Fibroblast of lung (primary cell): ENCODE measurements around the gene CSNK2B. TPM values are rescaled to one million over a fixed set of nuclear protein-coding genes. Genes with fewer than 3 reads are reported as not detected.

Experiments
- DNase-seq, 2 donors: peaks; one replicate each; pipeline versions ENCODE4 v3.0.0 to v3.0.0-alpha.2; 2010; ENCODE audit warnings: low read depth in 2 of 2
- H2AFZ ChIP-seq: 2 replicates; pipeline ENCODE4 v1.5.1; 2012; ENCODE audit warnings: low read length, control low read depth, inconsistent platforms
- H3K27ac ChIP-seq: 2 replicates; pipeline ENCODE4 v1.5.1; 2011; ENCODE audit warnings: low read length, control low read depth; ENCODE audit not compliant: insufficient read depth
- H3K27me3 ChIP-seq: 2 replicates; pipeline ENCODE4 v1.5.1; 2011; ENCODE audit warnings: mild to moderate bottlenecking, low read length; ENCODE audit not compliant: control insufficient read depth, insufficient read depth
- H3K36me3 ChIP-seq: 2 replicates; pipeline ENCODE4 v1.5.1; 2011; ENCODE audit warnings: low read length; ENCODE audit not compliant: control insufficient read depth, insufficient read depth
- H3K4me1 ChIP-seq: 2 replicates; pipeline ENCODE4 v1.5.1; 2011; ENCODE audit warnings: low read length; ENCODE audit not compliant: control insufficient read depth, insufficient read depth; ENCODE audit errors: extremely low read depth
- H3K4me2 ChIP-seq: 2 replicates; pipeline ENCODE4 v1.5.1; 2011; ENCODE audit warnings: low read length, control low read depth; ENCODE audit not compliant: insufficient read depth; ENCODE audit errors: extremely low read depth
- H3K4me3 ChIP-seq, 4 experiments: fragments of 200-600 bp in 1 of 4; sonication (generic) in 1 of 4; replicated peaks in 1 of 4; 2 replicates each; pipeline ENCODE4 v1.5.1; 2011 to 2016; ENCODE audit warnings: low read length in 4 of 4, low read depth in 3 of 4, mild to moderate bottlenecking in 3 of 4, control low read depth in 2 of 4, inconsistent platforms in 1 of 4, mixed read lengths in 1 of 4; ENCODE audit not compliant: insufficient read depth in 1 of 4; ENCODE audit errors: control extremely low read depth in 1 of 4
- H3K79me2 ChIP-seq: 2 replicates; pipeline ENCODE4 v1.5.1; 2012; ENCODE audit warnings: mild to moderate bottlenecking, low read length, inconsistent platforms; ENCODE audit not compliant: control insufficient read depth, insufficient read depth
- H3K9ac ChIP-seq: 2 replicates; pipeline ENCODE4 v1.5.1; 2011; ENCODE audit warnings: mild to moderate bottlenecking, low read length, control low read depth; ENCODE audit not compliant: insufficient read depth
- H3K9me3 ChIP-seq: 2 replicates; pipeline ENCODE4 v1.5.1; 2012; ENCODE audit warnings: low read depth, low read length; ENCODE audit not compliant: control insufficient read depth, insufficient read depth
- H4K20me1 ChIP-seq: 2 replicates; pipeline ENCODE4 v1.5.1; 2011; ENCODE audit warnings: low read length; ENCODE audit not compliant: control insufficient read depth, insufficient read depth; ENCODE audit errors: extremely low read depth
- EZH2 ChIP-seq: IDR thresholded peaks from 2 replicates; pipeline ENCODE4 v1.5.1; 2012; ENCODE audit warnings: low read length, control low read depth, mild to moderate bottlenecking; ENCODE audit errors: missing control alignments
- polyA plus RNA-seq, 2 donors: library from polyadenylated mRNA; depleted of rRNA in 1 of 2; stranded (reverse) in 1 of 2; unstranded in 1 of 2; fragments of >200 nt; gene quantifications; 2 replicates each; pipeline ENCODE4 v1.2.1, GENCODE V29; 2011 to 2012; ENCODE audit warnings: missing spikeins in 1 of 2
- total RNA-seq: library from RNA; depleted of rRNA; stranded (reverse); fragments of >200 nt; gene quantifications from 2 replicates; pipeline ENCODE4 v1.2.1, GENCODE V29; 2014
- TF ChIP-seq, protein P1 (sequence below), 2 donors: IDR thresholded peaks in 1 of 2; conservative IDR thresholded peaks in 1 of 2; 1 replicate in 1 of 2; 2 replicates in 1 of 2; pipeline ENCODE4 v1.5.1; 2011 to 2012; ENCODE audit warnings: low read length in 2 of 2, control low read depth in 1 of 2, inconsistent platforms in 1 of 2, low read depth in 1 of 2, mild to moderate bottlenecking in 1 of 2

The CSNK2B gene
- total and polyA plus RNA-seq, 2 donors (not counting 1 experiment from before 2014, with no cell fraction given), result 67.2 to 84.9 TPM

DNA sequence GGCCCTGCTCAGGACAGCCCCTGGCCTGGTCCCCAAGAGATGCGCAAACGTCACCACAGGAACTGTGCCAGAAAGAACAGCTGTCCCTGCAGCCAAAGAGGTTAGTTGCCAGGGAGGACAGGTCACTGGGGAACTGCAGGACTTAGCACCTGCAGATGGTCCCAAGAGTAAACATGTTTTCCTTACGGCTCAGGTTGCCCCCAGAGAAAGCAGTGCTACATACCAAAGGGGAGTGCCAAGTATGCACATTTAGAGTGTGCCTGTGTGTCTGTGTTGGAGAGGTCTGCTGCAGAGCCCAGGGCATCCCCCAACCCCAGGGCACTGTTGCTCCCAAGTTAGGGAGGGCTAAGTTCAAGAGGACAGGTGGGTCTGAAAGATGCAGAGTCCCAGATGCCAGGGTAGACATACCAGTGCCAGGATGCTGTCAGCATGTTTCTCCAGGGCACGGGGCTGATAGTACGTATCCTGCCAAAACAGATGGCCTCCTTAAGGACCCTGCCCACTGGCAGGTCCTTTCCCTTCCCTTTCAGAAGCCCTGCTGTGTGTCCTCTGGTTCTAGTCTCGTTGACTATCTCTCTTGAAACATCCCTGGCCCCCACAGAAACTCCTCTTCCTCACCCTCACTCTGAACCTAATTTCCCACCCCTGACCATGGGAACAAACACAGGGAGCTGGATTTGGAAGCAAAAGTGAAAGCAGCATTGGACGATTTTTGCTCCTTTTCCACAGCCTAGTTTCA, 36.0 kb downstream of the CSNK2B start:
- peak overlapping the region; percentile 96 for H3K9ac ChIP-seq

DNA sequence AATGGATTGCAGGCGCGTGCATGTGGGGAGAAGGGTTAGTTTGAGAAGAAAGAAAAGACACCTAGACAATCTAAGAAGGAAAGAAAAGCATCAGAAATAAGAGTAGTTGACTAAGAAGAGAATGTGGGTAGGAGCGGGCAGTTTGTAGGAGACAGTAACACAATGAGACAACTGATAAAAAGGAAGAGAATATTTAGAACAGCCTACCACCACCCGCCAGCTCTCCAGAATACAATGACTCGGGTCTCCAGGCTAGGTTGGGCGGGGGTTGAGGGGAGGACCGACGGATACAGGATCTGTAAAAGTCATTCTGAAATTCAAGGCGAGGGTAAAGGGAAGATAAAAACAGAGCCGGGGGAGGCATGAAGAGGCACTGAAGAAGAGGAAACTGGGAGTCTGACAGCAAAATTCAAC, 36.5 kb downstream of the CSNK2B start:
- Histone ChIP-seq H3K27ac (peak overlapping the region; percentile 98), H3K9me3 (no peaks in the 10 kb centered on the region), H3K4me3 (peak overlapping the region; percentile 76 to 93 (median 82)), H3K79me2 (peaks cover 22% of the 10 kb centered on the region), H3K36me3 (no peaks in the 10 kb centered on the region), H4K20me1 (no peaks in the 10 kb centered on the region), H3K27me3 (no peaks in the 10 kb centered on the region), H3K9ac (peak overlapping the region; percentile 96), H3K4me1 (peaks cover 8% of the 10 kb centered on the region), H2AFZ (peak overlapping the region; percentile 77), H3K4me2 (peak overlapping the region; percentile 98)
- no peak for TF ChIP-seq EZH2
- TF ChIP-seq, protein P1, sequence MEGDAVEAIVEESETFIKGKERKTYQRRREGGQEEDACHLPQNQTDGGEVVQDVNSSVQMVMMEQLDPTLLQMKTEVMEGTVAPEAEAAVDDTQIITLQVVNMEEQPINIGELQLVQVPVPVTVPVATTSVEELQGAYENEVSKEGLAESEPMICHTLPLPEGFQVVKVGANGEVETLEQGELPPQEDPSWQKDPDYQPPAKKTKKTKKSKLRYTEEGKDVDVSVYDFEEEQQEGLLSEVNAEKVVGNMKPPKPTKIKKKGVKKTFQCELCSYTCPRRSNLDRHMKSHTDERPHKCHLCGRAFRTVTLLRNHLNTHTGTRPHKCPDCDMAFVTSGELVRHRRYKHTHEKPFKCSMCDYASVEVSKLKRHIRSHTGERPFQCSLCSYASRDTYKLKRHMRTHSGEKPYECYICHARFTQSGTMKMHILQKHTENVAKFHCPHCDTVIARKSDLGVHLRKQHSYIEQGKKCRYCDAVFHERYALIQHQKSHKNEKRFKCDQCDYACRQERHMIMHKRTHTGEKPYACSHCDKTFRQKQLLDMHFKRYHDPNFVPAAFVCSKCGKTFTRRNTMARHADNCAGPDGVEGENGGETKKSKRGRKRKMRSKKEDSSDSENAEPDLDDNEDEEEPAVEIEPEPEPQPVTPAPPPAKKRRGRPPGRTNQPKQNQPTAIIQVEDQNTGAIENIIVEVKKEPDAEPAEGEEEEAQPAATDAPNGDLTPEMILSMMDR (conservative IDR thresholded peaks at IDR 0.05 in 1 of 2, IDR thresholded peaks at IDR 0.05 in 1 of 2; ENCODE audit: low read depth in 1 of 2, low read length in 2 of 2), result no peak
- peak in 1 of 2 donors; percentile 26 for DNase-seq

More for the DNA sequence above, 36.0 kb downstream of the CSNK2B start:
- TF ChIP-seq EZH2, result no peak
- peaks cover 8% of the 10 kb centered on the region for H3K4me1 ChIP-seq
- peaks cover 22% of the 10 kb centered on the region for H3K79me2 ChIP-seq
- no peaks in the 10 kb centered on the region for H3K36me3 ChIP-seq
- peak overlapping the region; percentile 76 to 93 (median 82) for H3K4me3 ChIP-seq
- H3K27me3 ChIP-seq, result no peaks in the 10 kb centered on the region
- peak overlapping the region; percentile 98 for H3K4me2 ChIP-seq
- peak; percentile 7 to 51 for DNase-seq
- H2AFZ ChIP-seq, result no peak overlapping the region
- H3K27ac ChIP-seq, result peak overlapping the region; percentile 98
- no peaks in the 10 kb centered on the region for H4K20me1 ChIP-seq
- H3K9me3 ChIP-seq, result no peaks in the 10 kb centered on the region

- H3K27ac ChIP-seq, result peak within 1 kb of the TSS; percentile 98
- peak; percentile 98 to 99 for DNase-seq
- no peaks in the 10 kb centered on the region for H3K9me3 ChIP-seq
- H3K9ac ChIP-seq, result peak within 1 kb of the TSS; percentile 96
- no peak for TF ChIP-seq EZH2
- TF ChIP-seq, protein P1 (conservative IDR thresholded peaks at IDR 0.05 in 1 of 2, IDR thresholded peaks at IDR 0.05 in 1 of 2; ENCODE audit: low read depth in 1 of 2, low read length in 2 of 2), result no peak
- no peaks in the 10 kb centered on the region for H3K36me3 ChIP-seq
- no peaks in the 10 kb centered on the region for H3K27me3 ChIP-seq
- H3K4me1 ChIP-seq, result peaks cover 8% of the 10 kb centered on the region
- peak within 1 kb of the TSS; percentile 76 to 93 (median 82) for H3K4me3 ChIP-seq
- no peaks in the 10 kb centered on the region for H4K20me1 ChIP-seq
- H3K4me2 ChIP-seq, result peak within 1 kb of the TSS; percentile 98
- H3K79me2 ChIP-seq, result peaks cover 22% of the 10 kb centered on the region
- peak within 1 kb of the TSS; percentile 93 for H2AFZ ChIP-seq
These were observed 37.2 kb downstream of the CSNK2B start, which contains the start of gene ABHD16A for GRCh38 chr6:31702819-31703716. TSS of gene ABHD16A (minus strand) at chr6:31703324. CDS start at chr6:31703281, 43 bp downstream.
